Upper lobe of left lung (tissue), 4 donors: ENCODE data around the gene LIN7B.

ENCODE experiments used
- EP300 ChIP-seq, 4 donors: sonication (generic); formaldehyde crosslinking; IDR thresholded peaks; one replicate each; pipeline ENCODE4 v1.5.1; 2017; ENCODE audit warnings: antibody characterized with exemption in 4 of 4, control low read depth in 2 of 4
- POLR2A ChIP-seq, 4 donors: fragments of 450-650 bp; IDR thresholded peaks; one replicate each; pipeline ENCODE4 v1.5.1; 2016 to 2017; ENCODE audit warnings: antibody characterized with exemption in 4 of 4, mild to moderate bottlenecking in 2 of 4
- POLR2AphosphoS5 ChIP-seq, 2 donors: sonication (generic); formaldehyde crosslinking; IDR thresholded peaks; one replicate each; pipeline ENCODE4 v1.5.1; 2017; ENCODE audit warnings: antibody characterized with exemption in 2 of 2
- TF ChIP-seq, protein P1 (sequence below), 6 experiments: fragments of 450-650 bp in 4 of 6; fragments of 200-600 bp in 2 of 6; sonication (generic) in 2 of 6; IDR thresholded peaks; one replicate each; pipeline ENCODE4 v1.5.1; 2016 to 2019; ENCODE audit warnings: antibody characterized with exemption in 6 of 6

DNA sequence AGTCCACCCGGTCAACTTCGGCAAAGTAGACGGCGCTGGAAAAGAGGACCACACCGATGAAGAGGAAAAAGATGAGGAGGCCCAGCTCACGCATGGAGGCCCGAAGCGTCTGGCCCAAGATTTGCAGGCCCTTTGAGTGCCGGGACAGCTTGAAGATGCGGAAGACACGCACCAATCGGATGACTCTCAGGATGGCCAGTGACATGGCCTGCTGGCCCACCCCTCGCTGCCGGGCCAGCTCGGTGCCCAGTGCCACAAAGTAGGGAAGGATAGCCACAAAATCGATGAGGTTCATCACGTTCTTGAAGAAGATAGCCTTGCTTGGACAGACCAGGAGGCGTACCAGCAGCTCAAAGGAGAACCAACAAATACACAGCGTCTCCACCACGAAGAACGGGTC lies 43.8 kb upstream of the LIN7B start:
- TF ChIP-seq, protein P1, sequence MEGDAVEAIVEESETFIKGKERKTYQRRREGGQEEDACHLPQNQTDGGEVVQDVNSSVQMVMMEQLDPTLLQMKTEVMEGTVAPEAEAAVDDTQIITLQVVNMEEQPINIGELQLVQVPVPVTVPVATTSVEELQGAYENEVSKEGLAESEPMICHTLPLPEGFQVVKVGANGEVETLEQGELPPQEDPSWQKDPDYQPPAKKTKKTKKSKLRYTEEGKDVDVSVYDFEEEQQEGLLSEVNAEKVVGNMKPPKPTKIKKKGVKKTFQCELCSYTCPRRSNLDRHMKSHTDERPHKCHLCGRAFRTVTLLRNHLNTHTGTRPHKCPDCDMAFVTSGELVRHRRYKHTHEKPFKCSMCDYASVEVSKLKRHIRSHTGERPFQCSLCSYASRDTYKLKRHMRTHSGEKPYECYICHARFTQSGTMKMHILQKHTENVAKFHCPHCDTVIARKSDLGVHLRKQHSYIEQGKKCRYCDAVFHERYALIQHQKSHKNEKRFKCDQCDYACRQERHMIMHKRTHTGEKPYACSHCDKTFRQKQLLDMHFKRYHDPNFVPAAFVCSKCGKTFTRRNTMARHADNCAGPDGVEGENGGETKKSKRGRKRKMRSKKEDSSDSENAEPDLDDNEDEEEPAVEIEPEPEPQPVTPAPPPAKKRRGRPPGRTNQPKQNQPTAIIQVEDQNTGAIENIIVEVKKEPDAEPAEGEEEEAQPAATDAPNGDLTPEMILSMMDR (IDR thresholded peaks at IDR 0.05): no peak
- TF ChIP-seq POLR2A (IDR thresholded peaks at IDR 0.05): no peak
- TF ChIP-seq EP300 (IDR thresholded peaks at IDR 0.05): no peak
- TF ChIP-seq POLR2AphosphoS5 (IDR thresholded peaks at IDR 0.05): no peak
